ENCODE measurements around the gene MRLN. TPM values are rescaled to one million over a fixed set of nuclear protein-coding genes. Genes with fewer than 3 reads are reported as not detected.
"Not testable (repeated sequence)": the region's sequence is repeated elsewhere in the genome, so short reads cannot be mapped to it uniquely, and the experiment has no call there.

The MRLN gene
- total RNA-seq, 2 donors from 2014 or later: not detected

DNA sequence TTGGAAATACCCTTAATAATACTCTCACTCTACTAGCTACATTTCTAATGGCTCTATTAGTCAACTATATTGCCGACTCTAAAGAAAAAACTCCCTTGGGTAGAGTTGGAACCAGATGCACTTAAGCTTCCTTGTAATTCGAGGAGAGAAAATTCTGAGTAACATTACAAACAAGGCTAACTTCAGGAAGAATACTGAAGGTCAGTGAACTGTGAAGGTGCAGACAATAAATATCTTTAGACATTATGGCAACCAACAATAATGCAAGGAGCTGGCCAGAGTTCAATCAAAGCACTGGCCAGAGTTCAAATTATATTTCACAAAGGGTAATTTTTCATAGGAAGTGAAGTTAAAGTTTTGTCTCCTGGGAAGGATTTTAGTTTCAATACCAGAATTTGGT lies 40.7 kb upstream of the MRLN start:
- H3K36me3 Mint-ChIP-seq (ENCODE audit: low read depth): peaks cover 66% of the 10 kb centered on the region
- TF ChIP-seq, protein P1, sequence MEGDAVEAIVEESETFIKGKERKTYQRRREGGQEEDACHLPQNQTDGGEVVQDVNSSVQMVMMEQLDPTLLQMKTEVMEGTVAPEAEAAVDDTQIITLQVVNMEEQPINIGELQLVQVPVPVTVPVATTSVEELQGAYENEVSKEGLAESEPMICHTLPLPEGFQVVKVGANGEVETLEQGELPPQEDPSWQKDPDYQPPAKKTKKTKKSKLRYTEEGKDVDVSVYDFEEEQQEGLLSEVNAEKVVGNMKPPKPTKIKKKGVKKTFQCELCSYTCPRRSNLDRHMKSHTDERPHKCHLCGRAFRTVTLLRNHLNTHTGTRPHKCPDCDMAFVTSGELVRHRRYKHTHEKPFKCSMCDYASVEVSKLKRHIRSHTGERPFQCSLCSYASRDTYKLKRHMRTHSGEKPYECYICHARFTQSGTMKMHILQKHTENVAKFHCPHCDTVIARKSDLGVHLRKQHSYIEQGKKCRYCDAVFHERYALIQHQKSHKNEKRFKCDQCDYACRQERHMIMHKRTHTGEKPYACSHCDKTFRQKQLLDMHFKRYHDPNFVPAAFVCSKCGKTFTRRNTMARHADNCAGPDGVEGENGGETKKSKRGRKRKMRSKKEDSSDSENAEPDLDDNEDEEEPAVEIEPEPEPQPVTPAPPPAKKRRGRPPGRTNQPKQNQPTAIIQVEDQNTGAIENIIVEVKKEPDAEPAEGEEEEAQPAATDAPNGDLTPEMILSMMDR (conservative IDR thresholded peaks at IDR 0.05): no peak
- H3K9me3 Mint-ChIP-seq: peaks cover 4% of the 10 kb centered on the region
- Histone ChIP-seq H3K9ac (ENCODE audit: extremely low read depth, low read length, poor library complexity, severe bottlenecking) (no peak overlapping the region), H3K36me3 (ENCODE audit: control insufficient read depth, insufficient read depth, low read length) (peaks cover 58% of the 10 kb centered on the region), H3K27me3 (ENCODE audit: control insufficient read depth, insufficient read depth, low read length, poor library complexity, severe bottlenecking) (no peaks in the 10 kb centered on the region), H3K4me3 (ENCODE audit: low read length) (no peak overlapping the region), H3K4me1 (ENCODE audit: control insufficient read depth, insufficient read depth, low read length) (no peaks in the 10 kb centered on the region), H3K9me3 (ENCODE audit: control insufficient read depth, low read length) (no peaks in the 10 kb centered on the region), H3K27ac (ENCODE audit: low read depth, low read length) (no peak overlapping the region)
- no peak overlapping the region for H3K4me3 Mint-ChIP-seq
- no peak overlapping the region for H3K27ac Mint-ChIP-seq
- no peak for DNase-seq
- H3K27me3 Mint-ChIP-seq (ENCODE audit: insufficient read depth): no peaks in the 10 kb centered on the region
- WGBS, 2 experiments (ENCODE audit: insufficient coverage in 1 of 2, insufficient read length in 1 of 2): 98 to 100% methylated on average over 2 of the region's 2 CpGs
- peaks cover 23% of the 10 kb centered on the region for H3K4me1 Mint-ChIP-seq

DNA sequence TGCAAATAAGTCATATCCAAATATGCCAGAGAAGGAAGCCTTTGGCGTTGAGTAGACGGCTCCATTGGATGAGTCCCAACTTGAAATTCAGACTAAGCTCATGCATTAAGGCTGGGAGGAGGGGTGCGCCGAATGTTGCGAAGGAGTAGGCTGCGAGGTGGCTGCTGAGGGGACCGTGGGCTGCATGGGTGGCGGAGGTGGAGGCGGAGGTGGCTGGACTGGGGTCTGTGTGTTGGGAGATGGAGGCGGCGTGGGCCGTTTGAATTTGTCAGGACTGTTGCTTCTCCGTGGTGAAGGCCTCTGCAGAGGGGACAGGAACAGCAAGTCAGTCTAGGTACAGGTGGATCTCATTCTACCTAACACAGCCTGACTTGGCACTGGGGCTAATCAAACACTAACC lies 39.6 kb upstream of the MRLN start:
- Histone ChIP-seq H3K27me3 (ENCODE audit: control insufficient read depth, insufficient read depth, low read length, poor library complexity, severe bottlenecking) (no peaks in the 10 kb centered on the region), H3K27ac (ENCODE audit: low read depth, low read length) (no peak overlapping the region), H3K36me3 (ENCODE audit: control insufficient read depth, insufficient read depth, low read length) (peaks cover 53% of the 10 kb centered on the region), H3K4me1 (ENCODE audit: control insufficient read depth, insufficient read depth, low read length) (no peaks in the 10 kb centered on the region), H3K9ac (ENCODE audit: extremely low read depth, low read length, poor library complexity, severe bottlenecking) (no peak overlapping the region), H3K9me3 (ENCODE audit: control insufficient read depth, low read length) (no peaks in the 10 kb centered on the region), H3K4me3 (ENCODE audit: low read length) (no peak overlapping the region)
- H3K27me3 Mint-ChIP-seq (ENCODE audit: insufficient read depth): no peaks in the 10 kb centered on the region
- TF ChIP-seq, protein P1 (conservative IDR thresholded peaks at IDR 0.05): no peak
- peaks cover 23% of the 10 kb centered on the region for H3K4me1 Mint-ChIP-seq
- no peak for DNase-seq
- WGBS, 2 experiments (ENCODE audit: insufficient coverage in 1 of 2, insufficient read length in 1 of 2): 90 to 92% methylated on average over 4 to 12 of the region's 13 CpGs
- peaks cover 57% of the 10 kb centered on the region for H3K36me3 Mint-ChIP-seq (ENCODE audit: low read depth)
- H3K27ac Mint-ChIP-seq: peak overlapping the region; percentile 80
- no peak overlapping the region for H3K4me3 Mint-ChIP-seq
- H3K9me3 Mint-ChIP-seq: peaks cover 4% of the 10 kb centered on the region

DNA sequence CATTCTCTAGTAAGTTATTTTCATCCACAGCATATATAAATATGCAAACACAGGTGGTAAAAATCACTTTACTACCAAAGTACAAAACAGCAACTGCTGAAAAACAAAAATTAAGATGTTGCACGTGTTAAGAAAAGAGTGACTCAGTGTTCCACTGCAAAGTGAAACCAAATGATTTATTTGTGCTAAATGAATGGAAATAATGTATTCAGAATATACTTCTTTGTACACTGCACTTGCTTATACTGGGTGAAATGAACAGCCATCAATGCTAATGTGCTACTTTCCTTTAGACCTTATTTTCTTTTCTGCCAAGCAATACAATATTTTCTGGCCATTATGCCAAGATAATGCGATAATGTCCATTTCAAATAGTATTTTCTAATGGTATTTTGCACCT lies 38.3 kb upstream of the MRLN start:
- no peak overlapping the region for H3K27ac ChIP-seq (ENCODE audit: low read depth, low read length)
- peaks cover 43% of the 10 kb centered on the region for H3K36me3 ChIP-seq (ENCODE audit: control insufficient read depth, insufficient read depth, low read length)
- H3K9ac ChIP-seq (ENCODE audit: extremely low read depth, low read length, poor library complexity, severe bottlenecking): no peak overlapping the region
- TF ChIP-seq, protein P1 (conservative IDR thresholded peaks at IDR 0.05): no peak
- H3K9me3 ChIP-seq (ENCODE audit: control insufficient read depth, low read length): no peaks in the 10 kb centered on the region
- H3K27me3 Mint-ChIP-seq (ENCODE audit: insufficient read depth): no peaks in the 10 kb centered on the region
- no peak for DNase-seq
- H3K4me3 ChIP-seq (ENCODE audit: low read length): no peak overlapping the region
- H3K4me1 Mint-ChIP-seq: peaks cover 23% of the 10 kb centered on the region
- H3K4me3 Mint-ChIP-seq: no peak overlapping the region
- H3K27ac Mint-ChIP-seq: no peak overlapping the region
- no peaks in the 10 kb centered on the region for H3K4me1 ChIP-seq (ENCODE audit: control insufficient read depth, insufficient read depth, low read length)
- WGBS, 2 experiments (ENCODE audit: insufficient coverage in 1 of 2, insufficient read length in 1 of 2): 83 to 92% methylated on average over 1 to 2 of the region's 2 CpGs
- H3K36me3 Mint-ChIP-seq (ENCODE audit: low read depth): peaks cover 48% of the 10 kb centered on the region
- peaks cover 4% of the 10 kb centered on the region for H3K9me3 Mint-ChIP-seq
- no peaks in the 10 kb centered on the region for H3K27me3 ChIP-seq (ENCODE audit: control insufficient read depth, insufficient read depth, low read length, poor library complexity, severe bottlenecking)

DNA sequence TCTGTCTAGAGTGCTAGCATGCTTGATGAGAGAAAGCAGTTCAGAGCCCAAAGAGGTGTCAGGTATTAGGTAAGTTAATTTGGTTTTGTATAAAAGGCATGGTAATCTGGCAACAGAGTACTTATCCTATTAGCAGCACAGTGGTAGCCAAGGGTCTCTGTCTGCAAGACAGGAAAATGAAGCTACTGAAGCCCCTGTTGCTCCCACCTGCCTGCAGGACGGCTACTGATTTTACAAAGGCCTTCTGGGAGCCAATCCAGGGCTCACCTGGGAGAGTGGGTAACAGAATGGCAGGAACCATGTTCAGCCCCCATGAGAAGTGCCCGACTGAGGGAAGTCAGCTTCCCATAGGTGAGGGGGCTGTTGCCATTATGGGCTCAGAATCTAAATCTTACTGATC lies 36.8 kb upstream of the MRLN start:
- not testable (repeated sequence) for H3K4me3 ChIP-seq (ENCODE audit: low read length); H3K9ac ChIP-seq (ENCODE audit: extremely low read depth, low read length, poor library complexity, severe bottlenecking); H3K27me3 ChIP-seq (ENCODE audit: control insufficient read depth, insufficient read depth, low read length, poor library complexity, severe bottlenecking); H3K27ac ChIP-seq (ENCODE audit: low read depth, low read length); H3K27ac Mint-ChIP-seq; H3K9me3 Mint-ChIP-seq; H3K4me1 ChIP-seq (ENCODE audit: control insufficient read depth, insufficient read depth, low read length); H3K4me3 Mint-ChIP-seq; H3K9me3 ChIP-seq (ENCODE audit: control insufficient read depth, low read length); H3K27me3 Mint-ChIP-seq (ENCODE audit: insufficient read depth)
- H3K4me1 Mint-ChIP-seq: peaks cover 23% of the 10 kb centered on the region
- WGBS, 2 experiments (ENCODE audit: insufficient coverage in 1 of 2, insufficient read length in 1 of 2): 41 to 100% methylated on average over 1 to 2 of the region's 2 CpGs
- DNase-seq: peak; percentile 50
- H3K36me3 Mint-ChIP-seq (ENCODE audit: low read depth): peaks cover 38% of the 10 kb centered on the region
- H3K36me3 ChIP-seq (ENCODE audit: control insufficient read depth, insufficient read depth, low read length): peaks cover 39% of the 10 kb centered on the region

DNA sequence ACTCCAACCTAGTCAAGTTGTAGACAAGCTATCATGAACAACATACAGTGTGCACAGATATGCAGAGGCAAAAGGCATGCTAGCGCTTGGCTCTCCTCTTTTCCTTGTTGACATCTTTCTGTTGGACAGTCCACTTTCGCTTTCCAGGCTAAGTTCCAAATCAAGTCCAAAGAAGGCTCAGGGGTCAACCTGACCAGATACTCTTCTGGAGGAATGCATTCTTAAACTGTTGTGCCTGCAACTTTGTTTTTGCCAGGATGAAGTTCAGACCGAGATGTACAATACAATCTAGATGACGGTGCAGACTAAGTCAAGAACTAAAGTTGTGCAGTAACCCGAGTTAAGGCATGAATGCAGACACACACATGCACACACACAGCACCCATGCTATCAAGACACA lies 35.7 kb upstream of the MRLN start:
- H3K9me3 Mint-ChIP-seq; H3K4me3 ChIP-seq (ENCODE audit: low read length); DNase-seq; H3K27me3 Mint-ChIP-seq (ENCODE audit: insufficient read depth); H3K4me1 ChIP-seq (ENCODE audit: control insufficient read depth, insufficient read depth, low read length); H3K4me3 Mint-ChIP-seq; H3K9ac ChIP-seq (ENCODE audit: extremely low read depth, low read length, poor library complexity, severe bottlenecking); H3K27ac ChIP-seq (ENCODE audit: low read depth, low read length); H3K27me3 ChIP-seq (ENCODE audit: control insufficient read depth, insufficient read depth, low read length, poor library complexity, severe bottlenecking); H3K27ac Mint-ChIP-seq; H3K9me3 ChIP-seq (ENCODE audit: control insufficient read depth, low read length): not testable (repeated sequence)
- peaks cover 28% of the 10 kb centered on the region for H3K36me3 ChIP-seq (ENCODE audit: control insufficient read depth, insufficient read depth, low read length)
- Mint-ChIP-seq H3K36me3 (ENCODE audit: low read depth) (peaks cover 26% of the 10 kb centered on the region), H3K4me1 (peaks cover 23% of the 10 kb centered on the region)
- 89 to 96% methylated on average over 3 to 5 of the region's 5 CpGs for WGBS, 2 experiments (ENCODE audit: insufficient coverage in 1 of 2, insufficient read length in 1 of 2)

All from endodermal cell (in vitro differentiated cells).